HG02885 (cell line): ENCODE measurements around the gene ETNK1.

Experiments used
- ATAC-seq: cut with Tn5 transposase; IDR thresholded peaks from one replicate; pipeline ENCODE4 v1.9.1; 2021; ENCODE audit warnings: mild to moderate bottlenecking; ENCODE audit not compliant: unreplicated experiment, poor library complexity

ETNK1 gene

GRCh38 chr12:22729957-22730443 lies 105.0 kb downstream of the ETNK1 start:
- ATAC-seq = no peak

- ATAC-seq = no peak
These were observed 106.3 kb downstream of the ETNK1 start for GRCh38 chr12:22731236-22731635.

DNA sequence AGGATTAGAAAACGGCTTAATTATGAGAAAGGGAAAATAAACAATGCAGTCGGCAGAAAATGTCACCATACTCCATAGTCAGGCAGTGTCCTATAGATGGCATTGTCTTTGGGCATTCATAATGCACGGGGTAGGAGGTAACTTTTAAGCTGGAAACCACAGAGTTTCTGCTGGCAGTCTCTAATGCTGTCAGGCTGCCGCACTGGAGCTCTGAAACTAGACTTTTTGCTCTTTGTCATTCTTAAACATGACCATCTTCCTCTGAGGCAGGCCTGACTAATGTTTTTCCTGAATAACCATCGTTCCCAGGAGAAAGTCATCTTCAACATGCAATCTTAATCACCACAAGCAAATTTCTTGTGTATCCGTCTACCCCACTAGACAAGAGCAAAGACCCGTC lies 108.8 kb downstream of the ETNK1 start:
- no peak for ATAC-seq

- ATAC-seq = no peak
These were observed 114.0 kb downstream of the ETNK1 start for GRCh38 chr12:22738945-22739344.
